PFSK-1 (cell line): ENCODE data around the gene PDCD11.

Source experiments
- FOXP2 ChIP-seq: optimal IDR thresholded peaks from 2 replicates; pipeline ENCODE3; 2011; ENCODE audit warnings: borderline replicate concordance, control low read depth, inconsistent platforms; ENCODE audit not compliant: insufficient read depth; ENCODE audit errors: extremely low read length, extremely low read depth
- POLR2AphosphoS5 ChIP-seq: IDR thresholded peaks from 2 replicates; pipeline ENCODE4 v1.6.1; 2012; ENCODE audit warnings: low read depth, mild to moderate bottlenecking, control low read depth, low read length, moderate library complexity
- SIN3A ChIP-seq: IDR thresholded peaks from 2 replicates; pipeline ENCODE4 v1.6.1; 2012; ENCODE audit warnings: mild to moderate bottlenecking, low read length, moderate library complexity, borderline replicate concordance; ENCODE audit not compliant: insufficient read depth
- TAF1 ChIP-seq: IDR thresholded peaks from 2 replicates; pipeline ENCODE4 v1.6.1; 2012; ENCODE audit warnings: low read length, control low read depth, borderline replicate concordance; ENCODE audit not compliant: insufficient read depth
- TF ChIP-seq, protein P1 (sequence below), 2 experiments: IDR thresholded peaks; 2 replicates each; pipeline versions ENCODE4 v1.6.1 to v1.8.0; 2011 to 2012; ENCODE audit warnings: low read depth in 2 of 2, low read length in 2 of 2, control low read depth in 1 of 2, inconsistent platforms in 1 of 2, mild to moderate bottlenecking in 1 of 2, moderate library complexity in 1 of 2; ENCODE audit not compliant: insufficient read depth in 1 of 2

GRCh38 chr10:103428989-103429643 is 32.7 kb downstream of the PDCD11 start:
- TF ChIP-seq, protein P1, sequence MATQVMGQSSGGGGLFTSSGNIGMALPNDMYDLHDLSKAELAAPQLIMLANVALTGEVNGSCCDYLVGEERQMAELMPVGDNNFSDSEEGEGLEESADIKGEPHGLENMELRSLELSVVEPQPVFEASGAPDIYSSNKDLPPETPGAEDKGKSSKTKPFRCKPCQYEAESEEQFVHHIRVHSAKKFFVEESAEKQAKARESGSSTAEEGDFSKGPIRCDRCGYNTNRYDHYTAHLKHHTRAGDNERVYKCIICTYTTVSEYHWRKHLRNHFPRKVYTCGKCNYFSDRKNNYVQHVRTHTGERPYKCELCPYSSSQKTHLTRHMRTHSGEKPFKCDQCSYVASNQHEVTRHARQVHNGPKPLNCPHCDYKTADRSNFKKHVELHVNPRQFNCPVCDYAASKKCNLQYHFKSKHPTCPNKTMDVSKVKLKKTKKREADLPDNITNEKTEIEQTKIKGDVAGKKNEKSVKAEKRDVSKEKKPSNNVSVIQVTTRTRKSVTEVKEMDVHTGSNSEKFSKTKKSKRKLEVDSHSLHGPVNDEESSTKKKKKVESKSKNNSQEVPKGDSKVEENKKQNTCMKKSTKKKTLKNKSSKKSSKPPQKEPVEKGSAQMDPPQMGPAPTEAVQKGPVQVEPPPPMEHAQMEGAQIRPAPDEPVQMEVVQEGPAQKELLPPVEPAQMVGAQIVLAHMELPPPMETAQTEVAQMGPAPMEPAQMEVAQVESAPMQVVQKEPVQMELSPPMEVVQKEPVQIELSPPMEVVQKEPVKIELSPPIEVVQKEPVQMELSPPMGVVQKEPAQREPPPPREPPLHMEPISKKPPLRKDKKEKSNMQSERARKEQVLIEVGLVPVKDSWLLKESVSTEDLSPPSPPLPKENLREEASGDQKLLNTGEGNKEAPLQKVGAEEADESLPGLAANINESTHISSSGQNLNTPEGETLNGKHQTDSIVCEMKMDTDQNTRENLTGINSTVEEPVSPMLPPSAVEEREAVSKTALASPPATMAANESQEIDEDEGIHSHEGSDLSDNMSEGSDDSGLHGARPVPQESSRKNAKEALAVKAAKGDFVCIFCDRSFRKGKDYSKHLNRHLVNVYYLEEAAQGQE (IDR thresholded peaks at IDR 0.05; ENCODE audit: insufficient read depth in 1 of 2, low read depth in 2 of 2, low read length in 2 of 2), result no peak
- TF ChIP-seq TAF1 (no peak), POLR2AphosphoS5 (no peak), SIN3A (no peak), FOXP2 (no peak)
